GM18907 (cell line): ENCODE data around the gene AKAP6.

Experiments used
- ATAC-seq: cut with Tn5 transposase; IDR thresholded peaks from one replicate; pipeline ENCODE4 v1.9.1; 2021; ENCODE audit warnings: mild to moderate bottlenecking, moderate library complexity; ENCODE audit not compliant: unreplicated experiment

The AKAP6 gene

DNA sequence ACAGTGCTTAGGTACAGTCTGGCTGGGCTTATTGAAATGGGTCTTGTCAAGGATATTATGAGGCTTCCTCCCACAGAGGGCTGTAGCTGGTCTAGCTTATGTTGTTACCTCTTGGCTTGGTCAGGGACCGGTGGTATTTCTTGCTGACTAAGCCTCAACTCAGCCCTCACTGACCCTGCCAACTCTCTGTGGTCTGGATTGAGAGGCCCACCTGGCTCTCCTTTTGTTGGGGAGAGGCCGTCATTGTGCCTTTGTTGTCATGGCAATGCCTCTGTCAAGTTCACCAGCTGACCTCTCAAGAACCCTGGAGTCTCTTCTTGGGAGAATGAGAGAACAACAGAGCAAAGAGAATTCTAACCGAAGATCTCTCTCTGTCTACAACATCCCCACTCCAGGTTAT, 364.0 kb downstream of the AKAP6 start:
- no peak for ATAC-seq

DNA sequence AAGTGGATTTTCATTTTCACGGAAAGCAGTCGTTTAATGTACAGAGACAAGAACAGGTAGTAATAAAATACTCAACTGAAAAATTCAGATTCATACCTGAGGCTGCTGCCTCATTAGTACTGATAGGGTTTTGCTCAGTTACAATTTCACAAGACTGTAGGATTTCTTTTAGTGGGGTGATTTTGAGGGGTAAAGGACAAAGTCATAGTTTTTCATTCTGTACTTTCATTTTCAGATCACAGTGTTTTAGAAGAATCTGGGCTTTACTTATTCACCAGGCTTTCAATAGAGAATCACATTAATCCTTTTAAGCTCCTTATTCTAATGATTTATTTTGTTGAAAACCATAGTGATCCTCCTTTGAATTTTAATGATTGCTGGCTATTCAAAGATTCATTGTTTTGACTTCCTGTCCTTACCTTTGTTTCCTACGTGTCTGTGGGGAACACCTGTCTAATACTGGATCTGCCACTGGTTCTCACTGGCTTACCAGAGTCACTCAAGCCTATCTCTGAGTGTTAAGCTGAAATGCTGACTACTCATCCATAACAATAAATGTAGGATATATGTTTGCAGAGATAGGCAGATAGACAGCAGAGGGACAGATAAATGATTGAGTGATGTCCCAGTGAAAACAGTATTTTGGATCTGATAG, 365.8 kb downstream of the AKAP6 start:
- no peak for ATAC-seq

DNA sequence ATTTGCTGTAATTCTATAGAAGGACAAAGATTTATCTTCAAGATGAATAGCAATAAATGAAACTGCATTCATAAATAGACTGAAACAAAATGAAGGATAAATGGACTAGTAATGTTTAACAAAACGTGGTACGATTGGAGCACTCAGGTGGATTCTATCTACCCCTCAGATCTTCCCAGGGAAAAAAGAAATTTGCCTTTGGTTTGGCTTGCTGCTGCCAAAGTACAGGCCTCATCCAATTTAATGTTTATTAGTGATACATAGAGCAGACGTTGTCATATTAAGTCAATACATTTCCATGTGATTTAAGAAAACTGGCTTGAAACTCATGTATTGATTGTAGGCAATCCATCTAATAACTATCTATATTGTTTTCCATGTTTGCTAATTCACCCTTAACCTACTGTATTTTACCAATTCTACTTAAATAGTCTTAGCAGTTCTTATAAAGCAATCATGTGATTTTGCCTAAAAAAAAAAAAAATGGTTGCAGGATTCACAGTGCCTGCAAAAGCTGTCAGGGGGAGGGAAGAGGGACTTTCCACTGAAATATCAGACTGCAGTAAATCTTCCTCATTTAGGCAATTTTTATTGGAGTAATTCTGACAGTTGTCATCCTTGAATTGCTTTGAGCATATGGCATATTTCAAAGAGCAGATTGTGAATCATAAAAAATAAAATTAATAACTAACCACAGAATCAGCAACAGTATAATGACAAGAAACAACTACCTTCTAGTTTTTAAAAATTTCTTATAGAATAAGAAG, 367.4 kb downstream of the AKAP6 start:
- ATAC-seq = no peak

DNA sequence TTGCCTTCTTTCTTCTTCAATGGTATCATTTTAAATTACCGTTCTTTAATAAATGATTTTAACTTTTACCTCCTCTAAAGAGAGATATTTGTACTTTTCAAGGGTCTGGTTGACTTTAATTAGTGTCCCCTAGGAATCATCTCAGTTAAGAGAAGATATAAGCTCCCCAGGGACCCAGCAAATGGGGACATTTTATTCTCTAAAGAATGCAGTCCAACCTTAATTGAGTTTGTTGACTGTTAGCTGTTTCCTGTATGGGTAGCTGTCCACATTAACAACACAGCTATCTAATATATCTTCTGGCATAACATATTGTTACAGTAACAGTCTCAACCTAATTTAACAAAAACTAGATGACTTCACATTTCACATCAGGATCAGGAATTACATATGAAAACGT, 368.0 kb downstream of the AKAP6 start:
- no peak for ATAC-seq

DNA sequence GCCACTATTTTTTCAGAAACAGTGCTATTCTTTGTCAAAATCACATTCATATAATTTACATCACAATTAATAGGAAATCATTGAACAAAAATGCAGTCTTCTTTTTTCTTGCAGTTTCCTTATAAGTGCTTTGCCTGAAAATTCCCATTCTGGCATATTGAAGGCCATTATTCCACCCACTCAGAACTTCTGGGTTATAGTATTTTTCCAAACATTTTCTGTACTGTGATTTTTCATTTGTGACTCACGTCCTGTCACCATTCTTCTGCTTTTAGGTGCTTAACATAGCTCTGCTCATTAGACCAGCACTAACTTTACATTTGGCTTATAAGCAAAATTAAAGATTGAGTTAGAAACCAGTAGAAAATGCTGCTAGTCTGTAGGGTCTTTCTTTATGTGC, 368.6 kb downstream of the AKAP6 start:
- ATAC-seq = no peak

DNA sequence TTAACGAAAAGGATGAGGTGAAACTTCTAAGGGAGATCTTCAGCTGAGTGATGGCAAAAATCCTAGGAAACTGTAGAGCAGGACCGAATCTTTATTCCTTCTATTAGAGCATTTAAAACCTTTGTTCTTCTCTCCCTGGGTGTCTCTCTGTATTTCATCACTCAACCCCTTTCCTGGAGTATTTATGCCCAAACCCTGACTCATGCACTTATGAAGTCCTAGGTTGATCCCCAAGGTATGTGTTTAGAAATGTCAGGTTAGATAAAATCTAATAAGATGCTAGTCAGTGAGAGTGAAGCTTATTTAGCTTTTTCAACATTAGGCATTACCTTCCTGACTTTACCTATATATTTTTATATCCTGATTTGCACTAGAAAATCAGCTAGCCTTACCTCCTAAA, 369.7 kb downstream of the AKAP6 start:
- no peak for ATAC-seq

DNA sequence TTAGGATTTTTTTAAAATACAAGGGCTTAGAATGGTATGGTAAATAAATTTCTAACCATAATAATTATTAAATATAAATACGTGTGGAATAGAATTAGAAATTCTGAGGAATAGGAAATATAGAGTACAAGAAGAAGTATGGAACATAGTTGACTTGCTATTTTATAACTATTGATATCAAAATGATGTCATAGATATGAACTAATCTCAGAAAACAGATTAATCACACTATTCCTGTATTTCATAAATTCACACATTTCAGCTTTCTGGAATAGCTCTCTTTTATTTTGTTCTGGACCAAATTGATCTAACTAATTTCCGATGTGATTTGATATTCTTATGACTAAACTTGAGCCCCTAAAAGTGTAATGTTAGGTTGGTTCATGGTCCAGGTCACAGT, 372.4 kb downstream of the AKAP6 start:
- no peak for ATAC-seq

DNA sequence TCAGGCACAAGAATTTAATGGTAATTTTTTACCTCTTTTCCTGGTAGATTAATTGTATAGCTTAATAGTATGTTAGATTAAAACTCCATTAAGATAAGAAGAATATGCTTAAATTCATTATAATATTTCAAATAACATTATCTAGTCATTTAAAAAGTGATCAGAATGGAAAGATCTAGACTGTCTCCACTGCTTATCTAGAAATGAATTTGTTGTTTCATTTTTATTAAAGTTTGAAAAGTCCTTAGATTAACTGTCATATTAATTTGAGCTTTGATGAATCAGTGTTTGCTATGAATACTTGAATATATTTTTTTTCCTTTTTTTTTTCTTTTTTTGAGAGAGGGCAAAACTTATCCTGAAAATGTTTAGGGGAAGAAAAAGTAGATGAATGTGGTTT, 373.0 kb downstream of the AKAP6 start:
- ATAC-seq = no peak

DNA sequence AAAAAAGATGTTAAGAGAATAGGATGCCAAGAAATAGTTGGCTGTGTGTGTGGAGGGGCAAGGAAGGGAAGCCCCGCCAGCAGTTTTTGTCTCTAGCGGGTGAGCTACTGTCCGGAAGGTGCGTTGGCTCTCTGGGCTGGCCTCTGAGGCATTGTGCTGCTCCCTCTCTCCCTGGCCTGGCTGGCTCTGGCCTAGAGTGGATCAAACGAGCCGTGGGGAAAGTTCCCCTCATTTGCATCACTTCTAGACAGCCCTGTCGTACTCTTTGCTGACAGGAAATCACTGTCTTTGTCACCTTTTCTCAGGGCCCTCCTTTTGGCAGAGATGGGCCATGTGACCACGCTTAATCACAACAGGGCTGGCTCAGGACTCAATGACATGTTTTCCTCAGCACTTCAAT, 373.5 kb downstream of the AKAP6 start:
- ATAC-seq = peak; percentile 97

DNA sequence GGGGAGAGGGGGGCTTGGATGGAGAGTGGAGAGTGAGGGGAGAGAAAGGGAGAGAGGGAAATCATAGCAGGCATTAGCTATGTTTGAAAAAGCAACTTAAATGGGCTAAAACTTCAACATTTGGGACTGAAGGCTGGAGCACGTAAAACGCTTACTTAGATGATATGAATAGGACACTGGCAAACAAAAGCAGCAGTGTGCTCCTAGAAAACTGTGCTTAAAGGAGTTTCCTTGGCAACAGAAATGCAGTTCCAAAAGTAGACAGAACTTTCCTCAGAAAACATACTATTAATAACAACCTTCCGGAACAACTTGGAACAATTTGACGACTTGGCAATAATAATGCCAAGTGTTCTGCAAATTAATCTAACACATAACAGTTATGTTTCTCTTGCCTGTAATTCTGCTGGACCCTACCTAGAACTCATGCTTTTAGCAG, 374.1 kb downstream of the AKAP6 start:
- no peak for ATAC-seq

DNA sequence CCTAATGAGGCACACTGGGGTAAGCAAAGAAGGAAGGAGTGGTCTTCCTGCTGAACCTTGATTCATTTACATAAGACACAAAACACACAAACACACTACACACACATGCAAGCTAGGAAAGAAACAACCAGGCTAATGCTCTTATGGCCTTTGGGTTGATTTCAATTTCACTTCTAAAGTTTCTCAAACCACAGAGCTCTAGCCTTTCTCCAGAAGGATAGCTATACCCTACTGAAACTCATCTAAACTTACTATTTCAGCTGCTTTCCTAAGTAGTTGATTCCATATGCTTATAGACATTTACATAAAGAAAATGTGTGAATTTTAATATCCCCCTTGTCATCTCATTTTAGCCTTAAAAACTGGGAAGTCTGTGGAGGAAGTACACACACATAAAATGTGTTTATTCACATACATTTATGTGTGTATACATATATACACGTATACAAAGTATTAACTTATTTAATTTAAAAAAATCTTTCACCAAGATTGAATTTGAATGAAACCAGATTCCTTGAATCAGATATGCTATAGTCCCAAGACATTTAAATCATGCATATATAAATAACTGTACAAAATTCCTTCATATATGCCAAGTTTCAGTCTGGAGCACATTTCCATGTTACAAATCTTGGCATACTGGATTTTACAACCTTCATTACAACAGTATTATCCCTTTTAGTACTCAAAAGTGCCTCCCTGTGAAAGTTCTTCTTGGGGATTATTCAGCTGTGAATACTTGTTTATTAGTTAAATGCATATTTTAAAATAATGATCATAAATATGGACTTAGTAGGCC, 377.8 kb downstream of the AKAP6 start:
- ATAC-seq = peak; percentile 38

DNA sequence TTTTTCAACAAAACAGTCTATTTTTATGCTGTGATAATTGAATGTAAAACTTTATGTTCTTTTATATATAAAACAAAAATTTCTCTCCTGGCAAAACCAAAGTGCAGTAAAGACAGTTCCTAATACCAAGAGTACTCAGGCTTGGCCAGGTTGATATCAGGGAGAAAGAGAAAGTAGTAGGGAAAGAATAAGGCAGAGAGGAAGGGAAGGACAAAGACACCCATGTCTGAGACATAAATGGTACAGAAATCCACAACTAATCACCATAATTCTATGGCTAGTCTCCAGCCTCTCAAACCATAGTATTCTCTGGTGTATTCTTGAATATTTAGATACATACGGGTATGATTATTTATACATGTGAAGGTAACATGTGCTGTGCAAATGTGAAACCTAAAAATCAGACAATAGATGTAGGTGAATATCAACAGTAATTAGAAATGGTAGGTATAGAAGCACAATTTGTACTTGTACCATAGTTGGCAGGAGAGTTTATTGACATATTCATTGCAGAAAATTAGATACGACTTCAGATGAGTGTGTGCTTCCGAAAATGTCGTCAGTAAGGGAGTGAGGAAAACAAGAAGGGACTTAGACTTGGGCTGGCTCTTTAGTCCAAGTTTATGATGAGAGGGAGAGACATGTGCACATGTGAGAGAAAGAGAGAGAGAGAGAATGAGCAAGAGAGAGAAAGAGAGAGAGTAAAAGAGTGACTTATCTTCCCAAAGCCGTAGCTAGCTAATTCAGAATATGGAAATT, 378.8 kb downstream of the AKAP6 start:
- no peak for ATAC-seq

DNA sequence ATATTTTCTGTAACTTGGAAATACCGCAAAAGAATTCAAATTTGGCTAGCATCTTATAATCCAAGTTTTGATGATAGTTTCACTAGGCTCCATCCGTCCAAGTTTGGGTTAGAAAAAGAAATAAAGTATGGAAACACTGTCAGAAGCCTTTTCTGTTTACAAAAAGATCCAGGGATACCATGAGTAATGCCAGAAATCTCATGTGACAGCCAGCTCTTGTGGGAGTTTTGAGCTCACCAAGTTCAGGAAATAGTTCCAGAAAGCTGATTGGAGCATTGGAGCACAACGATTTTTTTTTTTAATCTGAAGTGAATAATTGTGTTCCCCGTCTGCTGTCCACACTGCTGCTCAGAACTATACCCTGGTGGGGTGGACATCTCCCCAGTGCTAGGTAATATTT, 379.9 kb downstream of the AKAP6 start:
- no peak for ATAC-seq

DNA sequence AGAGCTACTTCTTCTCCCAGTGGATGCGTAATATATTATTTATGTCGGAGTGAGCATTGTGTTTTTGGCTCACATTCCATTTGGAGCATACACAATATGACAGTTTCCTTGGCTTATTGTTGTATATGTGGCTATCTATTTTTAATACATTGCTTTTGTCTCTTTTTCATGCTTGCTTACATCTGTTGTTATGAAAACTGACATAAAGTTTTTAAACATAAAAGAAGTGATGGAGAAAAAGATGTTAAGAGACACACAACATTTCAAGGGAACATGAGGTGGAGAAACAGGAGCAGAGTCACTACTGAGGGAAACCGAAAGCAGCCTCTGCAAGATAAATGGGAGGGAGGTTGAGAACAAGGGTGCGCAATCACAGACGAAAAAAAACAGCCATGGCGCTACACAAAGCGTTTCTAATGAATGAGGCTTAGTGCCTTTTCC, 381.2 kb downstream of the AKAP6 start:
- ATAC-seq = no peak

DNA sequence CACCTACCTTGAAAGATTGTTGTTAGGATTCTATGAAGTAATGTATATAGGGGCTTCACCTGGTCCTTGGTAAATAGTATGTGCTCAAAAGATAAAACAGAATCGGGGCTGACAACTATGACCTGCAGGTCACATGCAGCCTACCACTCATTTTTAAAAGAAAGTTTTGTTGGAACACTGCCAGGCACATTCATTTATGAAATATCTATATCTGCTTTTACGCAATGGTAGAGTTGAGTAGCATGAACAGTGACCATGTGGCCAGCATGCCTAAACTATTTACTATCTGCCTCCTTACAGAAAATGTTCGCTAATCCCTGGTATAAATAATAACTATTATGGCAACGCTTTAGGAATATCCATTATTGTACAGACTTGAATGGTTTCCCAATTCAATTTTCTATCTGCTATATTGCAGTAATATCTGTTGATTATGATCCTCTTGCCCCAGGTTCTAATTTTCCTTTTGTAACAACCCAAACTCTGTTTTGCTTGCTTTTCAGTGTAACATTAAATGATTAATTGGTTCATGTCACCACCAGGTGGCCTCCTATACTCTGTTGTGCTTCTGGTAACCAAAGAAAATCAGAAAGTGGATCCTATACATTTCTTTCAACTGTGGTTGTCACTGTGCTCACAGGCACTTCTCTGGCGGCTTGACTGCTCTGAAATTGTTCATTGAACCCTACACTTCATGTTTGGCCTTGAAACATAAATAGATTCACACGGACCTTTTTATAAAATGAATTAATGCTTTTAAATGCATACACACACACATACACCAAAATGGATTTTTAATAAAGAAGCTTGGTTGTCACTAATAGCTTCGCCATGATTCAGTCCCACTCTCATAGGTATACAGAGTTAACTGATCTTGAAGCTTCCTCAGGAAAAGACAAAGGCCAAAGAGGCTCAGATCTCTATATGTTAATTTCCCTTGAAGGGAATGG, 381.9 kb downstream of the AKAP6 start:
- ATAC-seq = peak; percentile 79

DNA sequence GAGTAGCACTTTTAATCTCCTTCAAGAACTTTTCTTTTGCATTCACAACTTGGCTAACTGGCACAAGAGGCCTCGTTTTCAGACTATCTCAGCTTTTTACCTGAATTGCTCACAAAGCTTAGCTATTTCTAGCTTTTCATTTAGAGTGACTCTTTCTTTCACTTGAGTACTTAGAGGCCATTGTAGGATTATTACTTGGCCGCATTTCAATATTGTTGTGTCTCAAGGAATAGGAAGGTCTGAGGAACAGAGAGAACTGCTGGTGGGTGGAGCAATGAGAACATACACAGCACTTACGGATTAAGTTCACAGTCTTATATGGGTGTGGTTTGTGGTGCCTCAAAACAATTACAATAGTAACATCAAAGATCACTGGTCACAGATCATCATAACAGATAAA, 384.8 kb downstream of the AKAP6 start:
- ATAC-seq = no peak

DNA sequence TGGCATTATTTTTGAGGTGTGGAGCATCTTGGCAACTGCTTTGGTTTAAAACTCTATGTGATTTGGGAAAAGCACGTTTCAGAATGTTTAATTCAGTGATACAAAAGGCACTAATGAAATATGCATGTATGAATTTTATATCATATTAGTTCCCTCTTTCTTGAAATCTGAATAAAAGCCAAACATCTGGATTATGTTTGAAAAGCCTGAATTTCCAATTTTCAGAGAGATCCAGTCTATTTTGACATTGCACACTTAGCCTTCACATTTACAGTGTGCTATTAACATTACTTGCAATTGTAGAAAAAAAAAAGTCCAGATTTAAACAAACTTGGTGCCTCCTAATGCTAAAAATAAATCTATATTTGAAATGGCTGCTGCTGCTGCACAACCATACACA, 390.5 kb downstream of the AKAP6 start:
- ATAC-seq = no peak

DNA sequence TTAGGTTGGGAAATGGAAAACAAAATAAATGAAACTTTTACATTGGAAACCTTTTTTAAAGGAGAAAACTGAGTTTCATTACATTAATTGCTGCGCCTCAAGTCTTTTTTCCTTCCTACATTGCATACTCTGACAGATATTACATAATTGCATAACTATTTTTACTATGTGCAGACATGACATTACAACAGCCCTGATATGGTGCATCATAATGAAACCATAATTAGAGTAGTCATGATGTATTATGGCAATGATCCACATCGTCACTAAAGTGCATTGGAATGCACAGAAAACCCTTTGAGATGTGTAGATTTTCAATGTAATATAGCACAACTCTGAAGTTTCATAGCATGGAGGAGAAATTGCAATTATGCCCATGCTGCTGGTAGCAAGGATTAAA, 391.8 kb downstream of the AKAP6 start:
- ATAC-seq = no peak

DNA sequence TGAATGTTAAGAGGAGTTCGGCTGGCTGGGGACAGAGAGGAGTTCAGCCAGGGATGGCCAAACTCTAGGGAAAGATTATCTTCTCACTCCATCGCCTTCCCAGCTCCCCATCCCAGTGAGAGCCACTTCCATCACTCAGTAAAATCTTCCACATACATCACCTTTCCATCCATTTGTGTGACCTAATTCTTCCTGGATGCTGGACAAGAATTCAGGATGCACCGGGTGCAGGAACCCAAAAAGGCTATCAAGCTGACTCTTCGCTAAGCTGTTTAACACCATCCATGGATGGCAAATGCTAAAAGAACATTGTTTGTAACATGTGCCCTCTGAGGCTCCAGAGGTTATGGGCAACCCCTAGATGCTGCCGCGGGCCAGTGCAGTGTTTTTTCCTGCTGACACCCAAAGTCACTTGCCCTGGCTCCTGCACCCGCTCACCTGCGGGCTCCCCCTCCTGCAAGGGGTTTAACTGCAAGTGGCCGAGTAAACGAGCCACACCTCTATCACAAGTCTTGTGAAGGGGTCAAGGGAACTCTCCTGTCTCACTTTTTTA, 393.6 kb downstream of the AKAP6 start:
- ATAC-seq = no peak
